ENCODE measurements around the gene TALDO1.
"Not testable (repeated sequence)": the region's sequence is repeated elsewhere in the genome, so short reads cannot be mapped to it uniquely, and the experiment has no call there.

Gene TALDO1

DNA sequence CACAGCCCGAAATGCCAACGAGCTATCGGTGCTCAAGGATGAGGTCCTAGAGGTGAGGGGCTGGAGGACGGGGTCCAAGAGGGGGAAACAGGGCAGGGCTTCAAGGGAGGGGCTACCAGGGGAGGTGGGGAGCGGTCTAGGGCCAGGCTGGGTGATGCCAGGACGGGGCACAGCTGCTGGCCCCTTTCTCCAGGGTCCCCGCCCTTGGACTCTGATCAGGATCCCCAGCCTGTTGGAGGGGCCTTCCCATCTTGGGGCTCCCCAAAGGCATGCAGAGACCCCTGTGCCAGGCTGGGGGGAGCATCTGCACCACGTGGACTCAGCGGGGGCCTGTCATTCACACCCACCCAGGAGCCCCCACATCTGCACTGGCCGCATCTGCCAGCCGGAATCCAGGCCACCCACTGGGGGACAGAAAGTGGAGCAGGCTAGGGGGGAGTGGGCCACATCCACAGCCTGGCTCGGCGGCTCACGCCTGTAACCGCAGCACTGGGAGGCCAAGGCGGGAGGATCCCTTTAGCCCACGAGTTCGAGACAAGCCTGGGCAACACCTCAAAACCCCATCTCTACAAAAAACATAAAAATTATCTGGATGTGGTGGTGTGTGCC is 22.4 kb upstream of the TALDO1 start:
- H3K27me3 ChIP-seq (replicated peaks; ENCODE audit: control insufficient read depth, insufficient read depth, low read length, poor library complexity, severe bottlenecking) = peaks cover 10% of the 10 kb centered on the region

GRCh38 chr11:725624-726202 is 21.6 kb upstream of the TALDO1 start:
- H3K4me1 ChIP-seq (ENCODE audit: control insufficient read depth, insufficient read depth, low read length, poor library complexity, severe bottlenecking) = peaks cover 47% of the 10 kb centered on the region
- DNase-seq = no peak
- H3K4me3 ChIP-seq (ENCODE audit: insufficient read depth, low read depth, low read length, poor library complexity, severe bottlenecking) = peak overlapping the region; percentile 57
- no peak overlapping the region for H3K27ac ChIP-seq (ENCODE audit: insufficient read depth, low read length, poor library complexity, severe bottlenecking)
- H3K36me3 ChIP-seq (ENCODE audit: control insufficient read depth, insufficient read depth, low read length) = no peaks in the 10 kb centered on the region
- H3K9me3 ChIP-seq (ENCODE audit: control insufficient read depth, low read length) = no peaks in the 10 kb centered on the region
- H3K27me3 ChIP-seq (replicated peaks; ENCODE audit: control insufficient read depth, insufficient read depth, low read length, poor library complexity, severe bottlenecking) = peaks cover 8% of the 10 kb centered on the region

More for the DNA sequence above, 22.4 kb upstream of the TALDO1 start:
- H3K9me3 ChIP-seq (ENCODE audit: control insufficient read depth, low read length) = no peaks in the 10 kb centered on the region
- no peak overlapping the region for H3K27ac ChIP-seq (ENCODE audit: insufficient read depth, low read length, poor library complexity, severe bottlenecking)
- no peaks in the 10 kb centered on the region for H3K36me3 ChIP-seq (ENCODE audit: control insufficient read depth, insufficient read depth, low read length)
- no peak for DNase-seq
- H3K4me3 ChIP-seq (ENCODE audit: insufficient read depth, low read depth, low read length, poor library complexity, severe bottlenecking) = peak overlapping the region; percentile 57
- peaks cover 47% of the 10 kb centered on the region for H3K4me1 ChIP-seq (ENCODE audit: control insufficient read depth, insufficient read depth, low read length, poor library complexity, severe bottlenecking)

DNA sequence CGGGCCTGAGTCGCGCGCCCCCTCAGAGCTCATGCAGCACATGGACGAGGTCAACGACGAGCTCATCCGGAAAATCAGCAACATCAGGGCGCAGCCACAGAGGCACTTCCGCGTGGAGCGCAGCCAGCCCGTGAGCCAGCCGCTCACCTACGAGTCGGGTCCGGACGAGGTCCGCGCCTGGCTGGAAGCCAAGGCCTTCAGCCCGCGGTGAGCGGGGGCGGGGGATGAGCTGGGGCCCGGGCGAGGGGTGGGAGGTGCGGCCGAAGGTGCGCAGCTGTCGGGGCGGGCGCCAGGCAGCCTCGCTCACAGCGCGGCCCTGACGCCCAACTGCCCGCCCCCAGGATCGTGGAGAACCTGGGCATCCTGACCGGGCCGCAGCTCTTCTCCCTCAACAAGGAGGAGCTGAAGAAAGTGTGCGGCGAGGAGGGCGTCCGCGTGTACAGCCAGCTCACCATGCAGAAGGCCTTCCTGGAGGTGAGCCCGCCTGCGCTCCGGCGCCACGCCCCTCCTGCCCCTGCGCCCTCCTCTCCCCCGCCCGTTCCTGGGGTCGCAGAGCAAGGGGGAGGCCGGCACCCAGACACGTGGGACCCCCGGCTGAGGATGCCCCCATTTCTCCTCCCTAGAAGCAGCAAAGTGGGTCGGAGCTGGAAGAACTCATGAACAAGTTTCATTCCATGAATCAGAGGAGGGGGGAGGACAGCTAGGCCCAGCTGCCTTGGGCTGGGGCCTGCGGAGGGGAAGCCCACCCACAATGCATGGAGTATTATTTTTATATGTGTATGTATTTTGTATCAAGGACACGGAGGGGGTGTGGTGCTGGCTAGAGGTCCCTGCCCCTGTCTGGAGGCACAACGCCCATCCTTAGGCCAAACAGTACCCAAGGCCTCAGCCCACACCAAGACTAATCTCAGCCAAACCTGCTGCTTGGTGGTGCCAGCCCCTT is 20.7 kb upstream of the TALDO1 start:
- H3K9me3 ChIP-seq (ENCODE audit: control insufficient read depth, low read length) = no peaks in the 10 kb centered on the region
- peaks cover 40% of the 10 kb centered on the region for H3K4me1 ChIP-seq (ENCODE audit: control insufficient read depth, insufficient read depth, low read length, poor library complexity, severe bottlenecking)
- H3K27ac ChIP-seq (ENCODE audit: insufficient read depth, low read length, poor library complexity, severe bottlenecking) = no peak overlapping the region
- no peaks in the 10 kb centered on the region for H3K36me3 ChIP-seq (ENCODE audit: control insufficient read depth, insufficient read depth, low read length)
- H3K4me3 ChIP-seq (ENCODE audit: insufficient read depth, low read depth, low read length, poor library complexity, severe bottlenecking) = peak overlapping the region; percentile 57
- peaks cover 7% of the 10 kb centered on the region for H3K27me3 ChIP-seq (replicated peaks; ENCODE audit: control insufficient read depth, insufficient read depth, low read length, poor library complexity, severe bottlenecking)
- DNase-seq = peak in 2 of 3 donors; percentile 24 to 31

DNA sequence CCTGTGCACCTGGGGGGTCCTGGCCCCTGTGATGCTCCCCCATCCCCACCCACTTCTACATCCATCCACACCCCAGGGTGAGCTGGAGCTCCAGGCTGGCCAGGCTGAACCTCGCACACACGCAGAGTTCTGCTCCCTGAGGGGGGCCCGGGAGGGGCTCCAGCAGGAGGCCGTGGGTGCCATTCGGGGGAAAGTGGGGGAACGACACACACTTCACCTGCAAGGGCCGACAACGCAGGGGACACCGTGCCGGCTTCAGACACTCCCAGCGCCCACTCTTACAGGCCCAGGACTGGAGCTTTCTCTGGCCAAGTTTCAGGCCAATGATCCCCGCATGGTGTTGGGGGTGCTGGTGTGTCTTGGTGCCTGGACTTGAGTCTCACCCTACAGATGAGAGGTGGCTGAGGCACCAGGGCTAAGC is 20.0 kb upstream of the TALDO1 start:
- no peaks in the 10 kb centered on the region for H3K36me3 ChIP-seq (ENCODE audit: control insufficient read depth, insufficient read depth, low read length)
- peaks cover 2% of the 10 kb centered on the region for H3K27me3 ChIP-seq (replicated peaks; ENCODE audit: control insufficient read depth, insufficient read depth, low read length, poor library complexity, severe bottlenecking)
- H3K27ac ChIP-seq (ENCODE audit: insufficient read depth, low read length, poor library complexity, severe bottlenecking) = no peak overlapping the region
- peaks cover 33% of the 10 kb centered on the region for H3K4me1 ChIP-seq (ENCODE audit: control insufficient read depth, insufficient read depth, low read length, poor library complexity, severe bottlenecking)
- H3K4me3 ChIP-seq (ENCODE audit: insufficient read depth, low read depth, low read length, poor library complexity, severe bottlenecking) = no peak overlapping the region
- no peaks in the 10 kb centered on the region for H3K9me3 ChIP-seq (ENCODE audit: control insufficient read depth, low read length)
- no peak for DNase-seq

DNA sequence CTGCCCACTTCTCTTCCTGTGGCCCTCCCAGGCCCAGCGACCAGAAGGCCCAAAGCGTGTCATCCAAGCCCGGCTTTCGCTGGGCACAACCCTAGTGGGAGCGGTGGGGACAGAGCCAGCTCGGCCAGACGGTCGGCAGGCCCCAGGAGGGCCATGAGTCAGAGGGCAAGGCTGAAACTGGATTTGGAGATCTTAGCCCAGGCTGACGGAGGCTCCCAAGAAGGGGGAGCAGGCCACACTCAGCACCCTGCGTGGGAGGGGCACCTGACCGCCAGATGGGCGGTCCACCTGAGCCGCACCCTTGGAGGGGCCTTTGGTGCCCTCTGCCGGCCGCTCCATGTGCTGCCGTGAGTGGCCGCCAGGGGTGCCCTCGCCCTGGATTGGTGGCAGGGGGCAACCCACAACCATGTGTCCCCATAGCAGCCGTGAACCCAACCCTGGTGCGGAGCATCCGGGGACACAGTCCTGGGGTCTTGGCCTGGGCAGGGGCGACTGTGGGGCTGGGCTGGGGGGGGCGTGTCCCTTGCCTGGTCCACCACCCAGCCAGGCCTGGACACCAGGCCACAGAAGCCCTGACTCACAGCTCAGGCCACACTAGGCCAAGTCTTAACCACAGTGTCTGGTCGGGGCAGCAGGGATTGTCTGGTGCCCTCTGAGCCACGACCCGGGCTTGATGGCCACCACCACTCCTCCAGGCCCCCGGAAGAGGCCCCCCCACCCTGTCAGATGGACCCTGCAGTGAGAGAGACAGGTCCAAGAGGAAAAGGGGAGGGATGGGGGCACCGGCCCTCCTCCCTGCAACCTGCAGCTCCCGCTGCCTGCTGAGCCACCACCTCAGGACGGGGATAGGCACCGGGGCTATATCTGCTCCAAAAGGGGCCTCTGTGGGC is 19.2 kb upstream of the TALDO1 start:
- Histone ChIP-seq H3K4me3 (ENCODE audit: insufficient read depth, low read depth, low read length, poor library complexity, severe bottlenecking) (no peak overlapping the region), H3K4me1 (ENCODE audit: control insufficient read depth, insufficient read depth, low read length, poor library complexity, severe bottlenecking) (peaks cover 27% of the 10 kb centered on the region), H3K27ac (ENCODE audit: insufficient read depth, low read length, poor library complexity, severe bottlenecking) (no peak overlapping the region), H3K36me3 (ENCODE audit: control insufficient read depth, insufficient read depth, low read length) (no peaks in the 10 kb centered on the region), H3K9me3 (ENCODE audit: control insufficient read depth, low read length) (no peaks in the 10 kb centered on the region), H3K27me3 (replicated peaks; ENCODE audit: control insufficient read depth, insufficient read depth, low read length, poor library complexity, severe bottlenecking) (no peaks in the 10 kb centered on the region)
- DNase-seq = peak; percentile 63 to 75 (median 67)

- H3K9me3 ChIP-seq (ENCODE audit: control insufficient read depth, low read length) = no peaks in the 10 kb centered on the region
- no peak for DNase-seq
- no peak overlapping the region for H3K27ac ChIP-seq (ENCODE audit: insufficient read depth, low read length, poor library complexity, severe bottlenecking)
- H3K4me1 ChIP-seq (ENCODE audit: control insufficient read depth, insufficient read depth, low read length, poor library complexity, severe bottlenecking) = peaks cover 26% of the 10 kb centered on the region
- no peaks in the 10 kb centered on the region for H3K36me3 ChIP-seq (ENCODE audit: control insufficient read depth, insufficient read depth, low read length)
- H3K4me3 ChIP-seq (ENCODE audit: insufficient read depth, low read depth, low read length, poor library complexity, severe bottlenecking) = no peak overlapping the region
- H3K27me3 ChIP-seq (replicated peaks; ENCODE audit: control insufficient read depth, insufficient read depth, low read length, poor library complexity, severe bottlenecking) = no peaks in the 10 kb centered on the region
These were observed 18.3 kb upstream of the TALDO1 start for GRCh38 chr11:728901-729491.

DNA sequence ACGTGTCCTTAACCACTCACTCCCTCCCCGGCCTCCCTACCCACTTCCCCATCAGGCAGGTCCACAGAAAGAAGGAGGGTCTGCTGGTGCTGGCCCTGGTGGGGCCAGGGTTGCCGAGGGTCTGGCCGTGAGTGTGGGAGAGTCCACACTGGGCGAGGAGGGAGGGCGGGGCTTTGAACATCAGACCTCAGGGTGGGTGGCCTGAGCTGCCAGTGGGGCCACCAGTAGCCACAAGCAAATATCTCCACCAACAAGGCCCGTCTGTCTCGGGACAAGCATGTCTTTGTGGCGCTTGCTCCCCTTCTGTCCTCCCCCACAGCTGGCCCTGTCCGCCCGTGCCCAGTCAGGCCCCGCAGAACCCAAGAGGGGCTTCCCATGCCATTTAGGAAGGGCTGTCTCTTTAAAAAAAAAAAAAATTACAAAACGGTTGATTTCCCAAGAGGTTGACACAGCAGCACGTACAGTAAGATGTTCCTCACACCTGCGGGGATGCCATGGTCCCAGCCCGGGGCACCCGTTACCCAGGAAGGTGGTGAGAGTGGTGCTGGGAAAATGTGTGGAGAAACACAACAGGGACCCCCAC is 17.7 kb upstream of the TALDO1 start:
- no peak overlapping the region for H3K27ac ChIP-seq (ENCODE audit: insufficient read depth, low read length, poor library complexity, severe bottlenecking)
- H3K36me3 ChIP-seq (ENCODE audit: control insufficient read depth, insufficient read depth, low read length) = no peaks in the 10 kb centered on the region
- no peaks in the 10 kb centered on the region for H3K27me3 ChIP-seq (replicated peaks; ENCODE audit: control insufficient read depth, insufficient read depth, low read length, poor library complexity, severe bottlenecking)
- DNase-seq = no peak
- no peak overlapping the region for H3K4me3 ChIP-seq (ENCODE audit: insufficient read depth, low read depth, low read length, poor library complexity, severe bottlenecking)
- peaks cover 26% of the 10 kb centered on the region for H3K4me1 ChIP-seq (ENCODE audit: control insufficient read depth, insufficient read depth, low read length, poor library complexity, severe bottlenecking)
- H3K9me3 ChIP-seq (ENCODE audit: control insufficient read depth, low read length) = no peaks in the 10 kb centered on the region

- no peaks in the 10 kb centered on the region for H3K9me3 ChIP-seq (ENCODE audit: control insufficient read depth, low read length)
These were observed 14.2 kb upstream of the TALDO1 start for GRCh38 chr11:733072-733471.

GRCh38 chr11:734541-734940 is 12.7 kb upstream of the TALDO1 start:
- H3K36me3 ChIP-seq (ENCODE audit: control insufficient read depth, insufficient read depth, low read length); H3K27me3 ChIP-seq (replicated peaks; ENCODE audit: control insufficient read depth, insufficient read depth, low read length, poor library complexity, severe bottlenecking); H3K4me1 ChIP-seq (ENCODE audit: control insufficient read depth, insufficient read depth, low read length, poor library complexity, severe bottlenecking); H3K9me3 ChIP-seq (ENCODE audit: control insufficient read depth, low read length); DNase-seq; H3K27ac ChIP-seq (ENCODE audit: insufficient read depth, low read length, poor library complexity, severe bottlenecking); H3K4me3 ChIP-seq (ENCODE audit: insufficient read depth, low read depth, low read length, poor library complexity, severe bottlenecking): not testable (repeated sequence)

More at GRCh38 chr11:733072-733471, 14.2 kb upstream of the TALDO1 start:
- peaks cover 6% of the 10 kb centered on the region for H3K4me1 ChIP-seq (ENCODE audit: control insufficient read depth, insufficient read depth, low read length, poor library complexity, severe bottlenecking)
- DNase-seq = no peak
- no peak overlapping the region for H3K4me3 ChIP-seq (ENCODE audit: insufficient read depth, low read depth, low read length, poor library complexity, severe bottlenecking)
- no peaks in the 10 kb centered on the region for H3K36me3 ChIP-seq (ENCODE audit: control insufficient read depth, insufficient read depth, low read length)
- H3K27me3 ChIP-seq (replicated peaks; ENCODE audit: control insufficient read depth, insufficient read depth, low read length, poor library complexity, severe bottlenecking) = no peaks in the 10 kb centered on the region
- no peak overlapping the region for H3K27ac ChIP-seq (ENCODE audit: insufficient read depth, low read length, poor library complexity, severe bottlenecking)

All from effector memory CD4-positive, alpha-beta T cell (primary cell).